HS-5 (cell line): ENCODE measurements around the gene SH3PXD2A.
A peak's percentile ranks its signal among the peaks of the same experiment; 100 is the strongest.
"Not testable (repeated sequence)": the region's sequence is repeated elsewhere in the genome, so short reads cannot be mapped to it uniquely, and the experiment has no call there.

Source experiments
- DNase-seq: peaks from one replicate; pipeline ENCODE4 v3.0.0-alpha.2; 2012; ENCODE audit warnings: low read depth

The SH3PXD2A gene

GRCh38 chr10:103663802-103664201 is 191.6 kb downstream of the SH3PXD2A start:
- DNase-seq = no peak

GRCh38 chr10:103663236-103663635 is 192.1 kb downstream of the SH3PXD2A start:
- no peak for DNase-seq

- DNase-seq = not testable (repeated sequence)
These were observed 192.7 kb downstream of the SH3PXD2A start for GRCh38 chr10:103662704-103663103.

- DNase-seq = no peak
These were observed 194.0 kb downstream of the SH3PXD2A start for GRCh38 chr10:103661198-103661950.

- no peak for DNase-seq
These were observed 194.8 kb downstream of the SH3PXD2A start for GRCh38 chr10:103660364-103661197.

GRCh38 chr10:103659674-103660363 is 195.6 kb downstream of the SH3PXD2A start:
- no peak for DNase-seq

GRCh38 chr10:103658049-103658577 is 197.3 kb downstream of the SH3PXD2A start:
- DNase-seq = no peak

- DNase-seq = no peak
These were observed 198.2 kb downstream of the SH3PXD2A start for GRCh38 chr10:103657061-103657591.

GRCh38 chr10:103654925-103655324 is 200.5 kb downstream of the SH3PXD2A start:
- DNase-seq = no peak

GRCh38 chr10:103653581-103654037 is 201.8 kb downstream of the SH3PXD2A start:
- no peak for DNase-seq

- DNase-seq = no peak
These were observed 202.6 kb downstream of the SH3PXD2A start for GRCh38 chr10:103652599-103653281.

GRCh38 chr10:103651783-103652476 is 203.4 kb downstream of the SH3PXD2A start:
- DNase-seq = no peak

- no peak for DNase-seq
These were observed 204.0 kb downstream of the SH3PXD2A start for GRCh38 chr10:103651333-103651732.

GRCh38 chr10:103649654-103650423 is 205.5 kb downstream of the SH3PXD2A start:
- no peak for DNase-seq

- no peak for DNase-seq
These were observed 206.5 kb downstream of the SH3PXD2A start for GRCh38 chr10:103648636-103649532.

- DNase-seq = no peak
These were observed 207.1 kb downstream of the SH3PXD2A start for GRCh38 chr10:103648251-103648635.

- DNase-seq = no peak
These were observed 209.1 kb downstream of the SH3PXD2A start for GRCh38 chr10:103646304-103646703.

- peak; percentile 95 for DNase-seq
These were observed 210.0 kb downstream of the SH3PXD2A start for GRCh38 chr10:103645141-103646054.
